H1 (cell line): ENCODE results near the gene GPR162. TPM values are rescaled to one million over a fixed set of nuclear protein-coding genes. Genes with fewer than 3 reads are reported as not detected.

Source experiments
- CEBPB ChIP-seq: IDR thresholded peaks from 2 replicates; pipeline ENCODE4 v1.6.1; 2012; ENCODE audit warnings: low read depth, low read length
- CHD1 ChIP-seq: IDR thresholded peaks from 2 replicates; pipeline ENCODE4 v1.6.1; 2012; ENCODE audit warnings: low read depth, low read length, improper control_type of control experiment
- GTF2F1 ChIP-seq: IDR thresholded peaks from 2 replicates; pipeline ENCODE4 v1.6.1; 2012; ENCODE audit warnings: low read depth, low read length, improper control_type of control experiment, borderline replicate concordance
- HDAC6 ChIP-seq: IDR thresholded peaks from one replicate; pipeline ENCODE4 v1.7.1; 2012; ENCODE audit warnings: low read depth, mild to moderate bottlenecking, inconsistent platforms, low read length, moderate library complexity
- NANOG ChIP-seq: IDR thresholded peaks from 2 replicates; pipeline ENCODE4 v1.6.1; 2011; ENCODE audit warnings: low read length, low read depth, mild to moderate bottlenecking, inconsistent platforms; ENCODE audit not compliant: insufficient read depth, poor library complexity, severe bottlenecking
- RAD21 ChIP-seq, 2 experiments: IDR thresholded peaks in 1 of 2; conservative IDR thresholded peaks in 1 of 2; 2 replicates each; pipeline ENCODE4 v1.6.1; 2011; ENCODE audit warnings: low read depth in 2 of 2, low read length in 2 of 2, improper control_type of control experiment in 1 of 2, inconsistent platforms in 1 of 2, mild to moderate bottlenecking in 1 of 2, moderate library complexity in 1 of 2
- SP1 ChIP-seq: IDR thresholded peaks from 2 replicates; pipeline ENCODE4 v1.6.1; 2011; ENCODE audit warnings: low read depth, low read length
- TCF12 ChIP-seq: IDR thresholded peaks from 2 replicates; pipeline ENCODE4 v1.6.1; 2011; ENCODE audit warnings: low read depth, mild to moderate bottlenecking, low read length
- polyA plus RNA-seq, 7 experiments: library from polyadenylated mRNA; depleted of rRNA in 3 of 7; stranded (reverse) in 5 of 7; unstranded in 2 of 7; fragments of >200 nt in 5 of 7; fragments of 200-250 nt in 2 of 7; gene quantifications; 1 replicate in 5 of 7; 2 replicates in 1 of 7; 4 replicates in 1 of 7; pipeline versions ENCODE4 v1.2.1 to v1.2.3, GENCODE V29; 2011 to 2013; ENCODE audit warnings: missing spikeins in 2 of 7, mixed read lengths in 2 of 7
- total RNA-seq: library from RNA; stranded (reverse); fragmentation: NEBNext Ultra II Directional; extraction: Animal tissue kit (Norgen Biotek cat#: 25700); gene quantifications from 2 replicates; pipeline ENCODE4 v1.2.1, GENCODE V29; 2021
- TF ChIP-seq, protein P1 (sequence below): IDR thresholded peaks from 2 replicates; pipeline ENCODE4 v1.6.1; 2011; ENCODE audit warnings: low read length, improper control_type of control experiment
- TF ChIP-seq, protein P2 (sequence below): IDR thresholded peaks from 2 replicates; pipeline ENCODE4 v1.6.1; 2011; ENCODE audit warnings: low read depth, mild to moderate bottlenecking, low read length; ENCODE audit not compliant: insufficient read depth

The GPR162 gene
- total and polyA plus RNA-seq, 2 of the 8 experiments (the other 6 are each of a cell fraction or from before 2014, with no cell fraction given), result 7.3 to 8.8 TPM

DNA sequence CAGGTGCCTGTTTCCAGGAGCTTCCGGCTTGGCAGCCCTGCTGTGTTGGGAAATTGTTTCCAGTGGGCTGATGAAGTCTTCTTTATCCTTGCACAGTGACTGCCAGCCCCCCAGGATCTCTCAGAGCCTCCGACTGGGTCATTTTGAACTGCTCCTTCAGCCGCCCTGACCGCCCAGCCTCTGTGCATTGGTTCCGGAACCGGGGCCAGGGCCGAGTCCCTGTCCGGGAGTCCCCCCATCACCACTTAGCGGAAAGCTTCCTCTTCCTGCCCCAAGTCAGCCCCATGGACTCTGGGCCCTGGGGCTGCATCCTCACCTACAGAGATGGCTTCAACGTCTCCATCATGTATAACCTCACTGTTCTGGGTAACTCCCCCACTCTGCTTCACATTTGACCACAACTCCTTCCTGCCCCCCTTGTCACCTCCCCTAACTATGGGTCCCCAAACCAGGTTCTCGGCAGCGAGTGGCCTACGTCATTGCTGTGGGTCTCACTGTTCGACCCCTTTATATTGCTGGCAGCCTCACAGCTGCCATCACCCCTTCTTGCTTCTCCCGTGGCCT lies 47.0 kb upstream of the GPR162 start (continued):
- TF ChIP-seq, protein P1, sequence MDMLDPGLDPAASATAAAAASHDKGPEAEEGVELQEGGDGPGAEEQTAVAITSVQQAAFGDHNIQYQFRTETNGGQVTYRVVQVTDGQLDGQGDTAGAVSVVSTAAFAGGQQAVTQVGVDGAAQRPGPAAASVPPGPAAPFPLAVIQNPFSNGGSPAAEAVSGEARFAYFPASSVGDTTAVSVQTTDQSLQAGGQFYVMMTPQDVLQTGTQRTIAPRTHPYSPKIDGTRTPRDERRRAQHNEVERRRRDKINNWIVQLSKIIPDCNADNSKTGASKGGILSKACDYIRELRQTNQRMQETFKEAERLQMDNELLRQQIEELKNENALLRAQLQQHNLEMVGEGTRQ, result no peak
- TF ChIP-seq TCF12 (no peak), NANOG (no peak), RAD21 (IDR thresholded peaks at IDR 0.05 in 1 of 2, conservative IDR thresholded peaks at IDR 0.05 in 1 of 2; ENCODE audit: low read depth in 2 of 2, low read length in 2 of 2) (no peak), CEBPB (no peak), GTF2F1 (no peak), SP1 (no peak), HDAC6 (no peak), CHD1 (no peak)
- TF ChIP-seq, protein P2, sequence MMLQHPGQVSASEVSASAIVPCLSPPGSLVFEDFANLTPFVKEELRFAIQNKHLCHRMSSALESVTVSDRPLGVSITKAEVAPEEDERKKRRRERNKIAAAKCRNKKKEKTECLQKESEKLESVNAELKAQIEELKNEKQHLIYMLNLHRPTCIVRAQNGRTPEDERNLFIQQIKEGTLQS, result no peak
- TF ChIP-seq, all 59 proteins: peak for 0
